Frontal cortex (tissue), 4 donors: ENCODE data around the gene DIP2A. TPM values are rescaled to one million over a fixed set of nuclear protein-coding genes. Genes with fewer than 3 reads are reported as not detected.
A peak's percentile ranks its signal among the peaks of the same experiment; 100 is the strongest.
"Not testable (repeated sequence)": the region's sequence is repeated elsewhere in the genome, so short reads cannot be mapped to it uniquely, and the experiment has no call there.

Experiments
- DNase-seq, 2 donors: peaks; one replicate each; pipeline ENCODE4 v3.0.0; 2012; ENCODE audit warnings: low spot score in 2 of 2
- FAIRE-seq: peaks from 2 replicates; lab custom pipeline; 2012; peaks lifted over from hg19 to GRCh38; lab: Jason Lieb, UNC
- total RNA-seq: library from RNA; depleted of rRNA; stranded (reverse); fragments of >200 nt; gene quantifications from one replicate; pipeline ENCODE4 v1.2.3, GENCODE V29; 2014
- donor health status: control.
- donor health status: control.
- donor health status: control.

DIP2A gene
- total RNA-seq, 1 donor from 2014 or later = 26.1 TPM

DNA sequence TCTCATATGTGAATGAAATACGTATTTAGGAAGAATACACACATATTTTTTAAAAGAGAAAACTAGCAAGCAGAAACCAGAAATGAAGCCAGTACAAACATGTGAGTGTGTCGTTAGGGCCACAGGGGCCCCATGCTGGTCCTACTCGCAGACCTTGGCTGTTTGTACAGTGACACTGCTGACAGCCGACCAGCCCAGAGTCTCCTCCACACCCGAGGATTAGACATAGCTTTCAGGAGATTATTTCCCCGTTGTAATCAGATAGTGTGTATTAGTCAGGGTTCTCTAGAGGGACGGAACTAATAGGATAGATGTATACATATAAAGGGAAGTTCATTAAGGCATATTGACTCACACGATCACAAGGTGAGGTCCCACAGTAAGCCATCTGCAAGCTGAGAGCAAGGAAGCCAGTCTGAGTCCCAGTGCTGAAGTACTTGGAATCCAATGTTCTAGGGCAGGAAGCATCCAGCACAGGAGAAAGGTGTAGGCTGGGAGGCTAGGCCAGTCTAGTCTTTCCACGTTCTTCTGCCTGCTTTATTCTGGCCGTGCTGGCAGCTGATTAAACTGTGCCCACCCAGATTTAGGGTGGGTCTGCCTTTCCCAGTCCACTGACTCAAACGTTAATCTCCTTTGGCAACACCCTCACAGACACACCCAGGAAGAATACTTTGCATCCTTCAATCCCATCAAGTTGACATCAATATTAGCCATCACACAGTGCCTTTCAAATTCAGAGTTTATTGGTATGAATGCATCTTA is 51.2 kb downstream of the DIP2A start:
- DNase-seq (no peak), FAIRE-seq (no peak)

DNA sequence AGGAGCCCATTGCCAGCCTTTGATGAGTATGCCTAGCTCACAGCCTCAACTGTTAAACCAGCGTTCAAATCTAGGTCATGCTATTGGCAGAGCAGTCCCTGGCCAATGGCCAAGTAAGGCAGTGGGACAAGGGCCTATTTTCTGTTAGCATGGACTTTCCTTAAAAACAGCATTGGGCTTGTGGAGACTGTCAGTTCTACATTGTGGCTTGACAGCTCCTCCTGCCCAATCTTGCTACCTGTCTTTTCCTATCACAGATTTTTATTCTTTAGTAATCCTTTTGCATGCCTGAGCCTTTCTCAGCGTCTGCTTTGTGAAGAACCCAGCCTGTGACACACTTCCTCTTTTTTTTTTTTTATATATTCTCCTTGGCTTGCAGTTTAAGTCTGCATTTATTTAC is 56.4 kb downstream of the DIP2A start:
- FAIRE-seq = no peak
- DNase-seq = peak; percentile 32 to 45

DNA sequence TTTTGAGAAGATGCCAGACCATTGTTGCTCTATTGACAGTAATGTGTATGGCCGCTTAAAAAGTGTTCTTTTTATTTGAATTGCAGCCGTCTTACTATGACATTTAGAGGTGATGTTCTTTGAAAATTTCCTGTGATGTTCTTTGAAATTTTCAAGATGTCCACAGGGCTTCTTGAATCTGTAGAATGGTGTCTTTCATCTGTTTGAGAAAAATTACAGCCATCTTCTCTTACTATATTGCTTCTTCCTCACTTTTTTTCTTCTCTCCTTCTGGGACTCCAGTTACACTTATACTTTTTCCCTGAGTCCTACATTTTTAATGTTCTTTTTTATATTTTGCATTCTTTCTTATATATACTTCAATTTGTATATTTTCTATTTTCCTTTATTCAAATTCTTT is 57.4 kb downstream of the DIP2A start:
- FAIRE-seq (no peak), DNase-seq (no peak)

DNA sequence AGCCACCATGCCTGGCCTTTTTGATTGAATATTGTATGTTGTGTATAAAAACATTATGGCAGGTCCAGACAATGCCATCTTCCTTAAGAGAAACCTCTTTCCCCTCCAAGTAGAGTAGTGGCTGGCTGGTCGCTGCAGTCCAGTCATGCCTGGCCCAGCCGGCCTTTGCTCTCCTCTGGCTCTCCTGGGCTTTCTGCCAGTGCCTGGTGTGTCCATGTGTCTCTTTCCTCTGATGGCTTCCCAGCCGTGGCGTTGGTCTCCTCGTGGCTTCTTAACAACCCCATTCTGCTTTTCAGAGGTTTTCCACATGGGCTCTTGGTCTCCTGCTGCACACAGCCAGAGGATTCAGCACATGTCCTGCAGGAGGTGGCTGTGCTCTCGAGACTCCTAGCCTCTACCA is 58.7 kb downstream of the DIP2A start:
- DNase-seq (no peak), FAIRE-seq (no peak)

DNA sequence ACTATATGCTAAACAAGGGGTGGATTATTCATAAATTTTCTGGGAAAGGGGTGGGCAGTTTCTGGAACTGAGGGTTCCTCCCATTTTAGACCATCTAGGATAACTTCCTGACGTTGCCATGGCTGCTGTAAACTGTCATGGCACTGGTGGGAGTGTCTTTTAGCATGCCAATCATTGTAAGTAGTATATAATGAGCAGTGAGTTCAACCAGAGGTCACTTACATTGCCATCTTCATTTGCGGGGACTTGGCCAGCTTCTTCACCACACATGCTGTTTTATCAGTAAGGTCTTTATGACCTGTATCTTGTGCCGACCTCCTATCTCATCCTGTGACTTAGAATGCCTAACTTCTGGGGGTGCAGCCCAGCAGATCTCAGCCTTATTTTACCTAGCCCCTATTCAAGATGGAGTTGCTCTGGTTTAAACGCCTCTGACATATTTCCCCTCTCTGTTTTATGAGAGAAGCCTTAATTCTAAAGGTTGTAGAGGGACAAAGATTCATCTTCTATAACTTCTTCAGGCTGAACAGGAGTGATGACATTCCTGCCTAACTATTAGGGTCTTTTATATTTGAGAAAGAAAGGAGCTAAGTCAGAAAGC is 60.4 kb downstream of the DIP2A start:
- DNase-seq (no peak), FAIRE-seq (no peak)

DNA sequence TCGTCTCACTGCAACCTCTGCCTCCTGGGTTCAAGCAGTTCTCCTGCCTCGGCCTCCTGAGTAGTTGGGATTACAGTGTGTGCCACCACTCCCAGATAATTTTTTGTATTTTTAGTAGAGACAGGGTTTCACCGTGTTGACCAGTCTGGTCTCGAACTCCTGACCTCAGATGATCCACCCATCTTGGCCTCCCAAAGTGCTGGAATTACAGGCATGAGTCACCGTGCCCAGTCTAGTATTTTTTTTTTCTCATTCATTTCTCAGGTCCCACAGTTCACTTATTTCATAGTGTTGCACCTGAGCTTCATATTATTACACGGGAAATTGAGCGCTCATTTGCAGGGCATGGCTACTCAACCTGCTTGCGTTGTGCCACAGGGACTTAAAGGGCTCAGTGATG is 68.7 kb downstream of the DIP2A start:
- not testable (repeated sequence) for FAIRE-seq, DNase-seq

DNA sequence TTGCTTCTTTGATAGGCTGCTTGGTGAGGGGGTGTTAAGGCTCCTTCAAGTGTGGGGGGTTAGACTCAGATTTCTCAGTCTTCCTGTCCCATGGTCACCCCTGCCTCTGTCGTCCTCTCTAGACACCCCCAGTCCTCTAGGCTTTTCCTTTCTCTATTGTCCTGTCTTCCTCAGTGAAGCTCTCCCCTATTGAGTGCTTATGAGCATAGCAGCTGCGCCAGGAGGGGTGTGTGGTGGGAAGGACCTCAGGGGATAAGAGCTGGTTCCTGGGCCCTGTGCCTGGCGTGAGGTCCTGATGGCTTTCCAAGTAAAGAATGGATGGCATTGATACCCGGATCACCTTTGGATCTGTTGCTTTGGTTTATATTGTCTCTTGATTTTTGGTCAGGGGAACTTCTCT is 69.1 kb downstream of the DIP2A start:
- DNase-seq (no peak), FAIRE-seq (no peak)

DNA sequence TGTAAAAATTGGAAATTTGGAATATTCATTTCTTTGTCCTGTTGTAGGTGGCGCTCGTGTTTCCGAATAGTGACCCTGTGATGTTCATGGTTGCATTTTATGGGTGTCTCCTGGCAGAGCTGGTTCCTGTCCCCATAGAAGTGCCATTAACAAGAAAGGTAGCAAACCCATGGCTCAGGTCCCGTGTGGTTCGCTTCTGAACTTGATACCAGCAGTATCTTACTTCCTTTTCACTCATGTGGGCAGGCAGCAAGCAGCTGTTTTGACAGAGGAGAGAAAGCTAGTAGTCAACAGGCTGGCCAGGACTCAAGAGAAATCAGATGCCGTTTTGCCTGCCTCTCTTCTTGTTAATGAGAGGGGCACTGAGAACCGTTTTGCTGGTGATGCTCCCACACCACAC is 73.4 kb downstream of the DIP2A start:
- FAIRE-seq = no peak
- no peak for DNase-seq

DNA sequence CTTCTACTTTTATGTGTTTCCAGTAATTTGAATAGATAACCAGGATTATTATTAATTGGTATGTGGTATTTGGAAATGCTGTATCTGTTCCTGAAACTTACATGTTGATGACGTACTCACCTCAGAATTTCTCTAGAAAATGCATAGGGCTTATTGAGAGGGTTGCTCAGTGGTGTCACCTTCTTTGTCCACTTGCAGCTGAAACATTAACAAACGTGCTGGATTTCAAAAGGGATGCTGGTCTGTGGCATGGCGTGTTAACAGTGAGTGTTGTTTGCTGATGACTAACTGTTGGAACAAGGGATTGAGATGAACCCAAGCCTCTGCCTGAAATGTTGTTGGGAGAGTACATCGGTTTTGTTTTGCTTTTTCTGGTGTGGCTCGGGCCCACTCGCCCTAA is 78.3 kb downstream of the DIP2A start:
- no peak for FAIRE-seq
- DNase-seq = no peak

DNA sequence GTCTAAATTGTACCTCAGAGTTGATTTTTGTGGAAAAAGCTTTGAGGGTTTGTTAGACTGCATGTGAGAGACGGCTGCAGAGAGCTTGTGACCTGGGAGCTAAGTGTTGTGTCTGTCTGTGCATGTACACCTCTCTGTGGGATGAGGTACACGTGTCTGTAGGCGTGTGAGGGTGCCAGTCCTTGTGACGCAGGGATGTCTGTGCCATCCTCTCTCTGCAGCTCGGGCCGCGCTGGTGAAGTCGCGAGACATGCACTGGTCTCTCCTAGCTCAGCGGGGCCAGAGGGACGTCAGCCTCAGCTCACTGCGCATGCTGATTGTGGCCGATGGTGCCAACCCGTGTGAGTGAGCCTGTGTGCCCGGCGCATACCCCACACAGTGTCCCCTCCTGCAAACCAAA is 79.6 kb downstream of the DIP2A start:
- no peak for FAIRE-seq
- no peak for DNase-seq

DNA sequence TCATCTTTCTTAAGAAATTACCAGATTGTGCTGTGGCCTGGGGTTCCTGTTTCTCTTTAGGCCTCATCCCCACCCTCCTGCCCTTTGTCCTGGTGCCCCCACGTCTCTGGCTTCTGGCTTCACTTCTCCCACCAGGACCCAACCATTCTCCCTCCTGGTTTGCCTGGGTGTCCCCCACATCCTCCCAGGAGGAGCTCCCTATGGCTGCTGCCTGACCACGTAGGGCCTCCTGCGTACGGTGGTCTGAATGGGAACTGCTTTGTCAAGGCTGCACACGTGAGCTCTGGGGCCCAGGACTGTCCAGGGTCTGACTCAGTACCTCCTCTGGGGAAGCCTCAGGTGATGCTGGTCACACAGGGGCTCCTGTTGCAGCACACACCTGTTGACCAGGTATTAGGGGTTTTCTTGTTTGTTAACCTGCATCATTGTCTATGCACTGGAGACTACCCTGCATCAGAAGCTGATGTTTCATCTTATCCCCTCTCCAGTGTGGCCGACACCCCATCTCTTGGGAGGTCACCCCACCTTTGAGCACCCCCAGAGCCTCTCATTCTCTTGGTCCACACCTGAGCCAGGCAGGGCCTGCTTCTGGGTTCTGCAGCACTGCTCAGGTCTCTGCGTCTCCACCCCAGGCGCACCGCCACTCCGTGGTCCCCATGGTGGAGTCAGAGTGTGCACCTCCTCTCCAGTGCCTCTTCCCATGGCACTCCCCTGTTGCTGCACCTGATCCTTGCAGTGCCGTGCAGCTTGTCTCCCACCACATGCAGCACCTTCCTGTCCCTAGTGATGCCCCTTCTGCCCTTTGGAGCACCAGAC is 80.4 kb downstream of the DIP2A start:
- DNase-seq (no peak), FAIRE-seq (no peak)

DNA sequence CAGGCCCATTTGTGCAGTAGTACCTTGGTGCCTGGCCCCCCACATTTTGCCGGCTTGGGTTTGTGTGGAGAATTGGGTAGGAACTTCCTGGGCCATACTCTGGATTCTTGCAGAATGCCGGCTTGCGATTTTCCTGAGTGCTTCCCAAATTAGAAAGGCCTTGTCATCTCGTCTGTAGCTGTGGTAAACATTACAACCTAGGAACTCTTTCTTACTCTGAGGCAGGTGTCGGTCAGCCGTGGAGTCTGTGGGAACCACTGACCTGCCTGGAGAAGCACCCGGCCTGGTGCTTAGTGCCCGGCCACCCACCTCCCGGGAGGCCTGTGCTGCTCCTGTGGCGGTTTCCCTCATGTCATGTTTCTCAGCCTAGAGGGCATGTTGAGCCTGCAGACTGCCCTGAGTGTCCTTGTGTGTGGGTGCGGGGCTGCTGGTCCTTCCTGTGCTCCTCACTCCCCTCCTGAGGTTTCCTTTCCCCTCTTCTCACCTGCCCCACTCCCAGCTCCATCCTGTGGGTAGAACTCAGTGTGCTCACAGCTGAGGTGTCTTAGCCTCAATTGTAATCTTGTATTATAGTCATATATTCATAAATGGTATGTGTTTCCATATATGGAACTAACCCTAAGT is 81.5 kb downstream of the DIP2A start:
- no peak for FAIRE-seq

DNA sequence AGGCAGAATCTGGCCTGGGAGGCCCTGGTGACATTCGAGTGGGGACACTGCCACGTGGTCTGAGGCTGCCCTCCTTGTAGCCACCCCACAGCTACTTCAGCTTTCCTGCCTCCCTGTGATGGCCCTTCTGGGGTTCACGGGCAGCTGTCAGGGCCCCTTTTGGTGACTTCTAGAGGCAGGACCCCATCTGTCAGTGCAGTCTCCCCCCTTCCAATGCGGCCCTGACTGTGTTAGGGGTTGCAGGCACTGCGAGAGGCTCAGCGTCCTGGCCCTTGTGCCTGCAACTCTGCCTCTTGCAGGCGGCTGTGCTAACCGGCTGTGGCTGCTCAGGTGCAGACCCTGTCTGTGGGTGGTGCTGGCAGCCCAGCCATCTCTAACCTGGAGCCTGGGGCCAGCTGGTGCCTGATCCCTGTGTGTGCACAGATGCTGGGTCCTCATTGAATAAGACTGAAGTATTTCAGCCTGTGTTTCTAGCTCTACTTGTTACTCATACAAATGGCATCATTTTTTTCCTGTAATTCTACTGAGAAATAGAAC is 84.0 kb downstream of the DIP2A start:
- DNase-seq = no peak
- no peak for FAIRE-seq

More for the DNA sequence above, 81.5 kb downstream of the DIP2A start:
- no peak for DNase-seq

DNA sequence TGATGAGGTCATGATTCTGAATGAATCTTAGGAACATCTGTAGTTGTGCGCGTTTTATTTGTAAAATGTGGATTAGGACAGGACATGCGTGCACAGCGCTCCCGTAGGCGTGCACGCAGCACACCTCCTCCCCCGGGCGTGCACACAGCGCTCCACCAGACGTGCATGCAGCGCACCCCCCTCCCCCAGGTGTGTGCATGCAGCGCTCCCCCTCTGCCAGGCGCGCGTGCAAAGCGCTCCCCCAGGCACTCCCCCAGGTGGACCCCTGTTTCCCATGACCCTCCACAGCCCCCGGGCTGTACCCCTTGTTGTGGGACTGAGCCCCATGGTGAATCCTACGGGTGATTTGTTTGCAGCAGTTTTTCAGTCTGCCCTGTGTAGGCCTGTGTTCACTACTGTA is 84.6 kb downstream of the DIP2A start:
- DNase-seq = no peak
- no peak for FAIRE-seq

DNA sequence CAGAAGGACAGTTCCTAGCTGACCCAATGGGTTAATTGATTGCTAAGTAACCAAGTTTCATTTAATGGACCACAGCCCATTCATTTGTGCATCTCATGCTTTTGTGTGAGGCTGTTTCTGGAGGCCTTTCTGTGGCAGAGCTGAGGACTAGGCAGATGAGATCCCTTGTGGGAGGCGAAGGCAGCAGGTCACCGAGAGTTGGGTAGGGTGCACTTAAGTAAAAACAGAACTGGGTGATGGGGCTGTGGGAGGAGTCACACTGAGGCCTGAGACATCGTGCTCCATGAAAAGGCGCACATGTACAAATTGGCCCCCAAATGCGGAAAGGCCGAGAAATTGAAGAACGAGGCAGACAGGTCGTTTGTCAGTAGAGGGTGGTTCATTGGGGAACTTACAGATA is 85.3 kb downstream of the DIP2A start:
- FAIRE-seq = no peak
- no peak for DNase-seq

DNA sequence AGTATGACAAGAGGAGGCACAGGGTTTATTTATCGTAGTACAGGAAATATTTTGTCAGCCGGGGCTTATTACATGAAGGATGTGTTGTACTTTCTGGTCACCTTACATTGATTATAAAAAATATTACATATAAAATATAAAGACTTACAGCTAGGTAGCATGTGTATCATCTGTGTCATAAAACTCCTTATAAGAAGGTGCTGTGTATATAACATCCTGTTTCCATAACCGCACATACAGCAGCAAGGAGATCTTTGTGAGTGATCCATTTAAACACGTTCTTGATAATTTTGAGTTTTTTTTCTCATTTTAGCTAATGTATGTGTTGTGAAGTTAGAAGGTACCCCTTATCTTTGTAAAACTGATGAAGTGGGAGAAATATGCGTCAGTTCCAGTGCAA is 86.1 kb downstream of the DIP2A start:
- no peak for DNase-seq
- FAIRE-seq = no peak

DNA sequence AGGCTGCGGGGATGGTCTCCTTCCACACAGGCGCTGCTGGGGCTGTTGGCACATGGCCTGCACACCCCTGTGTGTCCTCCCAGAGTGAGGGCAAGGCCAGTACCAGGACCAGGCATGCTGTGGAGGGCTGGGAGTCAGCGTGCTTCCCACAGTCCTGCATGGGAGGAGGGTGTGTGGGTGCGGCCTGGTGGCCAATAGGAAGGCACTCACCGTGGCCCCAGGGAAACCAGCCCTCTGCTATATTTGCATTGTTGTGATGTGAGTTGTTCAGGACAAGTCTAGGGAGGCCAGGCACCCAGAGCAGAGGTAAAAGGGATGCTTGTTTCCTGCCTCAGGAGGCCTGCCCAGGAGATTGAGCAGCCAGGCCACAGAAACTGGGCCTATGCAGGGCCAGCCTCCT is 86.7 kb downstream of the DIP2A start:
- DNase-seq (no peak), FAIRE-seq (no peak)

DNA sequence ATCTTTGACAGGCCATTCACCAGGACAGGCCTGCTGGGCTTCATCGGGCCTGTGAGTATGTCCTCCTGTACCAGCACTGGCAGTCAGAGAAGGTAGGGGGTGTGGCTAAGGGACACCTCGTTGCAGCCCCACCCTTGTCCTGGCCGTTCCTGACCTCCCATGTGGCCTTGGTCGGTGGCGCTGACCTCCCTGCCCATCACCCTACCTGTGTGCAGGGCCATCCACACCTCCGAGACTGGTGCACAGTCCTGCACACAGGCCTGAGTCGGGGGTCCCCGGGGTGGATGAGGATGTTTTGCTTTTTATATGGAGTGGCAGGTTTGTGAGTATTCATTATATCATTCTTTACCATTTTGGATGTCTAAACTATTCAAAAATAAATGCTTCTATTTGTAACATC is 87.2 kb downstream of the DIP2A start:
- FAIRE-seq (no peak), DNase-seq (no peak)

DNA sequence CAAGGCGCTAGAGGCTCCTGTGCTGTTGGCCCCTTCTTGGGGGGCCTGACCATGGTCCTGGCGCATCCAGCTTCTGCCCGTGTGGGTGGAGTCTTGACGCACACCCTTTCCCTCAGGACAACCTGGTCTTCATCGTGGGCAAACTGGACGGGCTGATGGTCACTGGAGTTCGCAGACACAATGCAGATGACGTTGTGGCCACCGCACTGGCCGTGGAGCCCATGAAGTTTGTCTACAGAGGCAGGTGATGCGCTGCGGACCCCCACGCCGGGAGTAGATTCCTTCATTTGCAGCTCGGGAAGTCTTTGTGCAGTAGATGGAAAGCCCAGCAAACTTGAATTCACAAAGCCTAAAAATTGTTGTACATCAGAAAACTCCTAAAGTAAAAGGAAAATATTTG is 88.1 kb downstream of the DIP2A start:
- DNase-seq (no peak), FAIRE-seq (no peak)

DNA sequence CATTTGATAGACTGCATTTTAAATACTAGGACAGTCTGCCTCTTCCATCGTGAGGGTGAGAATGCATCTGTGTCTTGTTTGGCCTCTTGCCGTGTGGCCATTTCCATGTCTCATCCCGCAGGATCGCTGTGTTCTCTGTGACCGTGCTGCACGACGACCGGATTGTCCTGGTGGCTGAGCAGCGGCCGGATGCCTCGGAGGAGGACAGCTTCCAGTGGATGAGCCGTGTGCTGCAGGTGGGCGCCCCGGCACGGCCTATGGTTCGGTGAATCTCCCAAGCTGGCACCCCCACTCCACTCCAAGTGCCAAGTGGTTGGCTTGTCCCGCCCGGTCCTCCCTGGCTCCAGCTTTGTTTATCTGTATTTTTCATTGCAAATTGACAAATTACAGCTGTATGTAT is 91.0 kb downstream of the DIP2A start:
- DNase-seq (no peak), FAIRE-seq (no peak)
